ENCODE results near the gene PIWIL4.

Gene PIWIL4

DNA sequence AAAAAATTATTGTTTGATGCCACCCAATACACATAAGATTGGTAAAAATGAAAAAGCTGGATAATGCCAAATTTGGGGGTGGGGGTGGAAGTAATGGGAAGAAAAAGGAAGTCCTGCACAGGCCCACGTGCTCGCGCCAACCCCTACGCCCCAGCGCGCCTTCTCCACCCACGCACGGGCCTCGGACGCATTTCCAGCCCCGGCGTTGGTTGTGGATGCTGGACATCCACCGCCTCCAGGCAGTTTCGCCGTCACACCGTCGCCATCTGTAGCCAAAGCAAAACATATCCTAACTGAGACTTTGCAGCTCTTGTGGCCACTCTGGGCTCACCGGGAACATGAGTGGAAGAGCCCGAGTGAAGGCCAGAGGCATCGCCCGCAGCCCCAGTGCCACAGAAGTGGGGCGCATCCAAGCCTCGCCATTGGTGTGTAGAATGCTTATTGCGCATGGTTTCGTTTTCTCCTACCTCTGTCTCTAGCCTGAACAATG lies at the start of gene PIWIL4:
PIWIL4 (plus strand) TSS at position 188 of the 490 bp plus-strand sequence; CDS start at position 339, 151 bp downstream.
- no peak for DNase-seq

- no peak for DNase-seq
Observed at GRCh38 chr11:94518300-94518699, 48.9 kb upstream of the PIWIL4 start.

DNA sequence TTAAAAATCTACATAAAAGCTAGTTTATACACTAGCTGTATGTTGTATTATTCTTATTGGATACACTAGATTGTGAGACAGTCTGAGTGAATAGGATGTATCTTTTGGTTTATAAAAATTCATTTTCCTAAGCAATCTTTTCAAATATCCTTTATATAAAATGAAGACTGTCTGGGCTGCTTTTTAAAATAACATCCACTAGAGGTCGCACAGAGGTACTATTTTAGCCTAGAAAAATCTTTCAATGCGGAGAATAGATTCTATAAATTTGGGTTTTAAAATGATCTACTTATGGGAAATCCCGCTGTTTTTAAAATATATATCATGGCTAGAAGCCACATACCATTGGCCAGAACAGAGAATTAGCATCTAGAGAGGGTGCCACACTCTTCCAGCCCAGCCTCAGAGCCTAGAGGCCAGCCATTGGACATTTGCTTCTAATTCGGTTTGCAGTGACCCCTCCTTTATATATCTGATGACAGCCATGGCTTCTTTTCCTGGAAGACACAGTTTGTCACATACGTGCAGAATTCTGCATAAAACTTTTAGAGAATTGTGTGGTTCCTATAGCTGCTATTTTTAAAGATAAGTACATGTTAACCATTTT lies 47.6 kb upstream of the PIWIL4 start:
- no peak for DNase-seq

GRCh38 chr11:94521684-94522083 lies 45.5 kb upstream of the PIWIL4 start:
- no peak for DNase-seq

GRCh38 chr11:94524341-94524740 lies 42.8 kb upstream of the PIWIL4 start:
- no peak for DNase-seq

DNA sequence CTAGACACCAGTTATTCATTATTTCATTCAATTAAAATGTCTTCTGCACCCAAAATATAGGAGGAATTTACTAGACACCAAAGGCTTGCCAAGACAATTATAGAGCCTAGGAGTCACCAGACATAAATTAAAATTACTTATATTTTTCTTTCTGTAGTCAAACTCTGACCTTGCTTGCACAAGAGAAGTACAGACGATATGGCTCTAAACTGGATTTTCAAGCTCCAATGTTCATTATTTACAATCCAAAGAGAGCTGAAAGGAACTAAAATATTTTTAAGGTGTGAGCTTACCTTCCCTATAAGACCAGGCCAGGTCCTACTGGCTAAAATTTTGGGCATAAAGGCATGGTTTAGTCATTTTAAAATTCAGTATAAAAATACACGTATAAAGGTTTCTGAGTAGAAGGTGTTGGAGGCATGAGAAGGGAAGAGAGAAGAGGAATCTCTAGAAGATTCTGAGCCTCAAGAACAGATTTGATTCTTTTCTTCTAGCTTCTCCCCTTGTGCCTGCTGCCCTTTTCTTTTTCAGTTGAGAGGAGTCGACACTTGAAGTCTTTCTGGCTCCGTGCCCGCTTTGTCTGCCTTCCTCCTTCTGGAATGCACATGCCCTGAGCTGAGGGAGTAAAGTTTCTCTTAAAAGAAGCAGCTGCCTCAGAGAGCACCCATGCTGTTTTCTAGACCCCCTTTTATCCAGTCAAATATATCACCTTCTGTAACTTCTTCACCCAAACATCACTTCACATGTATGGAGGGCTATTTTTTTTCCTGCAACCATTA lies 41.4 kb upstream of the PIWIL4 start:
- DNase-seq = no peak

DNA sequence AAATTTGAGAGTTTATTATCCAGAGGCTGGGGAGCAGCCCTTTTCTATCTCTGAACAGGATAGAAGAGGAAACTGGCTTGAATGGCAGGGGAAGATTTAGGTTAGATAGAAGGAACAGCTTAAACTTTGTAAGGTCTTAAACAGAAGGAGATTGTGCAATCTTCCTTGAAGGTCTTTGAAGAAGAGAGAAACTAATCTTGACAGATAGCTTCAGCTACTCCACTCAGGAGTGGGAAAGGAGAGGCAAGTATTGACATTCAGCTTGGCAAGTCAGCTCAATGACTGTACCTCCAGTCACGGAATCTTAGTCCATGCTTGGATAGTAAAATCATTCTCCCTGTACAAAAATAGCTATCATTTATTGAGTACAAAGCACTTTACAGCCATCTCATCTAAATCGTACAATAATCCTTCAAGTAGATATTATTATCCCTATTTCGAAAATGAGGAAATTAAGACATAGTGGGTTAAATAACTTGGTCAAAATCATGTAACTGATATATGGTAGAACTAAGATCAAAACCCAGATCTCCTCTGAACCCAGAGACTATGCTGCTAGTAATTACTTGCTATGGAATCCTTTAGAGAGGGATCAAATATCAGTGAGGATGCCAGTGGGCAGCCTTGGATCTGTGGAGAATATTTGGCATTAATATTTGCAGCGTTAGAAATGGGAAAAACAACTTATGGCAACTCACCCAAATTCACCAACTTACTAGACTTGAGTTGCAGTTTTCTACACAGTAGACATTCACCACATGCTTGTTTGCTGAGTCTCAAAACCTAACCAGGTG lies 40.3 kb upstream of the PIWIL4 start:
- no peak for DNase-seq

GRCh38 chr11:94528551-94528950 lies 38.6 kb upstream of the PIWIL4 start:
- no peak for DNase-seq

DNA sequence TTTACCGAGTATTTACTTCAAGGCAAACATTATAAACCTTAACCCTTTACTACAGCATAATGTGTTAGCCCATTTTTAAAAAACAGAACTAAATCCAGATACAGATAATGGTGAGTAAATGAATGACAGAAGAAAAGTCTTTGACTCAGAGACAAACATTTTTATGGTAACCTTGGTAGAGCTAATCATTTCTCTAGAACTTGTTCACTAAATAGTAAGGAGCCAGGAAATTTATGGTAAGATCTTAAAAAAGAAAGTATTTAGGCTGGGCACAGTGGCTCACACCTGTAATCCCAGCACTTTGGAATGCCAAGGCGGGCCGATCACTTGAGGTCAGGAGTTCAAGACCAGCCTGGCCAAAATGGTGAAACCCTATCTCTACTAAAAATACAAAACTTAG lies 35.0 kb upstream of the PIWIL4 start:
- DNase-seq = no peak

- no peak for DNase-seq
Observed at GRCh38 chr11:94533206-94533605, 34.0 kb upstream of the PIWIL4 start.

DNA sequence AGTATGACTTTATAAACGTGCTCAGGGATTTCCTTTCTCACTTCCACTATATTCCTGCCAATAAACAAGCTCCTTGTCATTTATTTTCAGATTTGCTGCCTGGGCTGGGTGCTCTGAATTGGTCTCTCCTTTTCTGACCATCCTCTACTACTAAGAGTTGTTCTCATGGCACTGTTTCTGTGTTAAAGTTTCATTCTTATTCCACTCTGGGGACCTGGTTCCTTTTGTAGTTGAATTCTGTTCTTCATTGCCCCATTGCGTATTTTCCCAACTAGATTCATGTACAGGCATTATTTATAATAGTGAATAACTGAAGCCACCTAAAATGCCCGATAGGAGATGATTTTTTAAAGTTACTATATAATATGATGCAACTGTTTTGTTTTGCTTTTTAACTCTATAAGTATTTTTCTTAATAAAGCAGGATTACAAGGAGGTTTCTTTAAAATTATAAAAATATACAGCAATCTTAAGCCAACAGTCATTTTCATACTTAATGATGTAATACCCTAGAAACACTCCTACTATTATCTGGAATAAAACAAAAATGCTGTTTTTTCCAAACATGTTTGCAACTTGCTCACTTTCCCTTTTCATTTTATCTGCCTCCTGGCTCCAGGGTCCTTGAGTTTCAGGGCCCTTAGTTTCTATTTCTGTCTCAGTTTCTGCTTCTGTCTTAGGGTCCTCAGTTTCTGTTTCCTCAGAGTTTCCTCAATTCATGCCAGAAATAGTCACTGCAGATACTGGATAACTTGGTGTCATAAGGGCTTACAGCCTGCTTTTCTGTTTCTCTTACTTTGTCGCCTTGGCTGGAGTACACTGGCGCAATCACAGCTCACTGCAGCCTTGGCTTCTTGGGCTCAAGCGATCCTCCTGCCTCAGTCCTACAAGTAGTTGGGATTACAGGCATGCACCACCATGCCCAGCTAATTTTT lies 33.2 kb upstream of the PIWIL4 start:
- DNase-seq = no peak

- DNase-seq = no peak
Observed at GRCh38 chr11:94536386-94536785, 30.8 kb upstream of the PIWIL4 start.

GRCh38 chr11:94537031-94537600 lies 30.1 kb upstream of the PIWIL4 start:
- DNase-seq = no peak

DNA sequence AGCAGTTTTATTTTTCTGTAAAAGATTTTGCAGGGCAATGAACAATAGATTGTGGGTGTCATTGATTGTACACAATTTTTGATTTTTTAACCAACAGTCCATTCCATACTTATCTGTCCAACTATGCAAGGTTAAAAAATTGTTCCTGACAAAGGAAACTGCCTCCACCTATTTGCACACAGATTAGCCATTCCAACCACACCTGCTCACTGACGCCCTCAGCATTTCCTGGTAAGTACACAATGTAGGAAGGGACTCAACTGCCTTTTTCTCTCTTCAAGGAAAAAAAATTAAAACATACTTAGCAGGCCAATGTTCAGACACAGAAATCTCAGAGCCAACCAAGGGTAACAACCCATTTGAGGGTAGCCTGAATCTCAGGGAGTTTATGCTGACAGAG lies 27.7 kb upstream of the PIWIL4 start:
- DNase-seq = no peak

DNA sequence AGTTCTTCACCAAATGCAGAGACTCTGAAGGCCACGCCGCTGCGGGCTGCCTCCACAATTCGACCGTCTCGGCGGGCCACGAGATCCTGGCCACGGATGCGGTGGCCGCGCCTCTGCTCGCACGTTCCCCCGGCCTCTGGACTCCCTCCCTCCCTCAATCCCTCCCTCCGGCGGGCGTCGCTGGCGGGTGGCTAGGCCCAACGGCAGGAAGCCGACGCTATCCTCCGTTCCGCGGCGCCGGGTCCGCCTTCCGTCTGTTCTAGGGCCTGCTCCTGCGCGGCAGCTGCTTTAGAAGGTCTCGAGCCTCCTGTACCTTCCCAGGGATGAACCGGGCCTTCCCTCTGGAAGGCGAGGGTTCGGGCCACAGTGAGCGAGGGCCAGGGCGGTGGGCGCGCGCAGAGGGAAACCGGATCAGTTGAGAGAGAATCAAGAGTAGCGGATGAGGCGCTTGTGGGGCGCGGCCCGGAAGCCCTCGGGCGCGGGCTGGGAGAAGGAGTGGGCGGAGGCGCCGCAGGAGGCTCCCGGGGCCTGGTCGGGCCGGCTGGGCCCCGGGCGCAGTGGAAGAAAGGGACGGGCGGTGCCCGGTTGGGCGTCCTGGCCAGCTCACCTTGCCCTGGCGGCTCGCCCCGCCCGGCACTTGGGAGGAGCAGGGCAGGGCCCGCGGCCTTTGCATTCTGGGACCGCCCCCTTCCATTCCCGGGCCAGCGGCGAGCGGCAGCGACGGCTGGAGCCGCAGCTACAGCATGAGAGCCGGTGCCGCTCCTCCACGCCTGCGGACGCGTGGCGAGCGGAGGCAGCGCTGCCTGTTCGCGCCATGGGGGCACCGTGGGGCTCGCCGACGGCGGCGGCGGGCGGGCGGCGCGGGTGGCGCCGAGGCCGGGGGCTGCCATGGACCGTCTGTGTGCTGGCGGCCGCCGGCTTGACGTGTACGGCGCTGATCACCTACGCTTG lies 23.2 kb upstream of the PIWIL4 start, which contains the start of gene FUT4:
FUT4 (plus strand) TSS at position 227 of the 951 bp plus-strand sequence; CDS start at position 440, 213 bp downstream.
- DNase-seq = peak; percentile 42 to 51 (median 47)

DNA sequence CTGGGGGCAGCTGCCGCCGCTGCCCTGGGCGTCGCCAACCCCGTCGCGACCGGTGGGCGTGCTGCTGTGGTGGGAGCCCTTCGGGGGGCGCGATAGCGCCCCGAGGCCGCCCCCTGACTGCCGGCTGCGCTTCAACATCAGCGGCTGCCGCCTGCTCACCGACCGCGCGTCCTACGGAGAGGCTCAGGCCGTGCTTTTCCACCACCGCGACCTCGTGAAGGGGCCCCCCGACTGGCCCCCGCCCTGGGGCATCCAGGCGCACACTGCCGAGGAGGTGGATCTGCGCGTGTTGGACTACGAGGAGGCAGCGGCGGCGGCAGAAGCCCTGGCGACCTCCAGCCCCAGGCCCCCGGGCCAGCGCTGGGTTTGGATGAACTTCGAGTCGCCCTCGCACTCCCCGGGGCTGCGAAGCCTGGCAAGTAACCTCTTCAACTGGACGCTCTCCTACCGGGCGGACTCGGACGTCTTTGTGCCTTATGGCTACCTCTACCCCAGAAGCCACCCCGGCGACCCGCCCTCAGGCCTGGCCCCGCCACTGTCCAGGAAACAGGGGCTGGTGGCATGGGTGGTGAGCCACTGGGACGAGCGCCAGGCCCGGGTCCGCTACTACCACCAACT lies 22.4 kb upstream of the PIWIL4 start:
- peak in 1 of 4 experiments; percentile 11 for DNase-seq

DNA sequence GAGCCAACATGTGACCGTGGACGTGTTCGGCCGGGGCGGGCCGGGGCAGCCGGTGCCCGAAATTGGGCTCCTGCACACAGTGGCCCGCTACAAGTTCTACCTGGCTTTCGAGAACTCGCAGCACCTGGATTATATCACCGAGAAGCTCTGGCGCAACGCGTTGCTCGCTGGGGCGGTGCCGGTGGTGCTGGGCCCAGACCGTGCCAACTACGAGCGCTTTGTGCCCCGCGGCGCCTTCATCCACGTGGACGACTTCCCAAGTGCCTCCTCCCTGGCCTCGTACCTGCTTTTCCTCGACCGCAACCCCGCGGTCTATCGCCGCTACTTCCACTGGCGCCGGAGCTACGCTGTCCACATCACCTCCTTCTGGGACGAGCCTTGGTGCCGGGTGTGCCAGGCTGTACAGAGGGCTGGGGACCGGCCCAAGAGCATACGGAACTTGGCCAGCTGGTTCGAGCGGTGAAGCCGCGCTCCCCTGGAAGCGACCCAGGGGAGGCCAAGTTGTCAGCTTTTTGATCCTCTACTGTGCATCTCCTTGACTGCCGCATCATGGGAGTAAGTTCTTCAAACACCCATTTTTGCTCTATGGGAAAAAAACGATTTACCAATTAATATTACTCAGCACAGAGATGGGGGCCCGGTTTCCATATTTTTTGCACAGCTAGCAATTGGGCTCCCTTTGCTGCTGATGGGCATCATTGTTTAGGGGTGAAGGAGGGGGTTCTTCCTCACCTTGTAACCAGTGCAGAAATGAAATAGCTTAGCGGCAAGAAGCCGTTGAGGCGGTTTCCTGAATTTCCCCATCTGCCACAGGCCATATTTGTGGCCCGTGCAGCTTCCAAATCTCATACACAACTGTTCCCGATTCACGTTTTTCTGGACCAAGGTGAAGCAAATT lies 21.7 kb upstream of the PIWIL4 start:
- no peak for DNase-seq

DNA sequence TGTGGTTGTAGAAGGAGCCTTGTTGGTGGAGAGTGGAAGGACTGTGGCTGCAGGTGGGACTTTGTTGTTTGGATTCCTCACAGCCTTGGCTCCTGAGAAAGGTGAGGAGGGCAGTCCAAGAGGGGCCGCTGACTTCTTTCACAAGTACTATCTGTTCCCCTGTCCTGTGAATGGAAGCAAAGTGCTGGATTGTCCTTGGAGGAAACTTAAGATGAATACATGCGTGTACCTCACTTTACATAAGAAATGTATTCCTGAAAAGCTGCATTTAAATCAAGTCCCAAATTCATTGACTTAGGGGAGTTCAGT lies 21.1 kb upstream of the PIWIL4 start:
- no peak for DNase-seq

- DNase-seq = no peak
Observed at GRCh38 chr11:94546886-94547285, 20.3 kb upstream of the PIWIL4 start.
